IgD-negative memory B cell (primary cell): ENCODE results near the gene TYK2. TPM values are rescaled to one million over a fixed set of nuclear protein-coding genes. Genes with fewer than 3 reads are reported as not detected.

Experiments
- H3K27ac Mint-ChIP-seq, 3 donors: one replicate each; pipeline ENCODE4 v1.8.0; 2020 to 2022; ENCODE audit warnings: mild to moderate bottlenecking in 3 of 3, mixed read lengths in 3 of 3, moderate library complexity in 1 of 3
- H3K27me3 Mint-ChIP-seq: one replicate; pipeline ENCODE4 v1.8.0; 2021; ENCODE audit warnings: mixed read lengths
- H3K36me3 Mint-ChIP-seq: one replicate; pipeline ENCODE4 v1.8.0; 2020; ENCODE audit warnings: mild to moderate bottlenecking, mixed read lengths
- H3K4me1 Mint-ChIP-seq, 3 donors: one replicate each; pipeline ENCODE4 v1.8.0; 2020 to 2022; ENCODE audit warnings: mixed read lengths in 3 of 3, mild to moderate bottlenecking in 1 of 3
- H3K4me3 Mint-ChIP-seq, 4 donors: one replicate each; pipeline ENCODE4 v1.8.0; 2020 to 2022; ENCODE audit warnings: mild to moderate bottlenecking in 4 of 4, mixed read lengths in 4 of 4, moderate library complexity in 3 of 4
- H3K9me3 Mint-ChIP-seq, 3 donors: one replicate each; pipeline ENCODE4 v1.8.0; 2020 to 2021; ENCODE audit warnings: mixed read lengths in 3 of 3, mild to moderate bottlenecking in 1 of 3
- polyA plus RNA-seq: library from polyadenylated mRNA; unstranded; fragments of 300-500 nt; fragmentation: Illumina TruSeq; gene quantifications from one replicate; pipeline ENCODE4 v1.2.3, GENCODE V29; 2021

Gene TYK2
- polyA plus RNA-seq, result 69.0 TPM

GRCh38 chr19:10380313-10381102, at the start of gene TYK2:
Gene TYK2, minus strand, starts transcription at chr19:10380572. Its CDS starts 2,166 bp downstream, at chr19:10378406.
- H3K9me3 Mint-ChIP-seq, result no peaks in the 10 kb centered on the region
- H3K36me3 Mint-ChIP-seq, result peaks cover 2% of the 10 kb centered on the region
- peak within 1 kb of the TSS; percentile 81 to 98 (median 97) for H3K27ac Mint-ChIP-seq
- H3K4me1 Mint-ChIP-seq, result peaks cover 12 to 14% (median 13%) of the 10 kb centered on the region in 3 donors
- no peaks in the 10 kb centered on the region for H3K27me3 Mint-ChIP-seq
- peak within 1 kb of the TSS; percentile 90 to 99 (median 98) for H3K4me3 Mint-ChIP-seq

- Mint-ChIP-seq H3K27ac (peak overlapping the region; percentile 91 to 100 (median 94)), H3K4me3 (peak overlapping the region in 3 of 4 donors; percentile 70 to 87 (median 81)), H3K27me3 (peaks cover 38% of the 10 kb centered on the region), H3K4me1 (peaks cover 29 to 40% (median 37%) of the 10 kb centered on the region in 3 donors), H3K36me3 (no peaks in the 10 kb centered on the region), H3K9me3 (peaks cover 0 to 4% (median 0%) of the 10 kb centered on the region in 3 donors)
These were observed 48.6 kb upstream of the TYK2 start for GRCh38 chr19:10428996-10429381.

- Mint-ChIP-seq H3K36me3 (no peaks in the 10 kb centered on the region), H3K27ac (peak overlapping the region; percentile 71 to 100 (median 91)), H3K27me3 (peaks cover 48% of the 10 kb centered on the region), H3K4me3 (peak overlapping the region in 3 of 4 donors; percentile 6 to 87 (median 70)), H3K9me3 (peaks cover 0 to 4% (median 0%) of the 10 kb centered on the region in 3 donors), H3K4me1 (peaks cover 28 to 44% (median 43%) of the 10 kb centered on the region in 3 donors)
These were observed 46.8 kb upstream of the TYK2 start for GRCh38 chr19:10427169-10427568.

GRCh38 chr19:10424011-10424637, 43.8 kb upstream of the TYK2 start:
- Mint-ChIP-seq H3K9me3 (peaks cover 0 to 2% (median 0%) of the 10 kb centered on the region in 3 donors), H3K4me1 (peaks cover 26 to 49% (median 39%) of the 10 kb centered on the region in 3 donors), H3K27me3 (peaks cover 54% of the 10 kb centered on the region), H3K36me3 (no peaks in the 10 kb centered on the region), H3K4me3 (peak overlapping the region; percentile 79 to 96 (median 86)), H3K27ac (peak overlapping the region; percentile 86 to 96 (median 91))

- no peak overlapping the region for H3K4me3 Mint-ChIP-seq
- peaks cover 0 to 2% (median 0%) of the 10 kb centered on the region in 3 donors for H3K9me3 Mint-ChIP-seq
- H3K36me3 Mint-ChIP-seq, result no peaks in the 10 kb centered on the region
- H3K27ac Mint-ChIP-seq, result peak overlapping the region in 1 of 3 donors; percentile 71
- H3K4me1 Mint-ChIP-seq, result peaks cover 18 to 43% (median 35%) of the 10 kb centered on the region in 3 donors
- H3K27me3 Mint-ChIP-seq, result peaks cover 53% of the 10 kb centered on the region
These were observed 42.5 kb upstream of the TYK2 start for GRCh38 chr19:10422846-10423245.

- H3K4me1 Mint-ChIP-seq, result peaks cover 18 to 35% (median 31%) of the 10 kb centered on the region in 3 donors
- H3K27me3 Mint-ChIP-seq, result peaks cover 53% of the 10 kb centered on the region
- H3K27ac Mint-ChIP-seq, result peak overlapping the region; percentile 1 to 71 (median 6)
- H3K9me3 Mint-ChIP-seq, result peaks cover 0 to 2% (median 0%) of the 10 kb centered on the region in 3 donors
- peak overlapping the region in 1 of 4 donors; percentile 56 for H3K4me3 Mint-ChIP-seq
- H3K36me3 Mint-ChIP-seq, result no peaks in the 10 kb centered on the region
These were observed 41.7 kb upstream of the TYK2 start for GRCh38 chr19:10422046-10422461.

GRCh38 chr19:10421240-10422045, 41.1 kb upstream of the TYK2 start:
- Mint-ChIP-seq H3K36me3 (peaks cover 3% of the 10 kb centered on the region), H3K9me3 (peaks cover 0 to 5% (median 0%) of the 10 kb centered on the region in 3 donors), H3K27ac (peak overlapping the region; percentile 1 to 71 (median 26)), H3K27me3 (peaks cover 55% of the 10 kb centered on the region), H3K4me3 (peak overlapping the region in 3 of 4 donors; percentile 56 to 84 (median 83)), H3K4me1 (peaks cover 18 to 38% (median 36%) of the 10 kb centered on the region in 3 donors)

GRCh38 chr19:10420444-10421239, 40.3 kb upstream of the TYK2 start, which contains the start of gene PDE4A:
Gene PDE4A, plus strand, starts transcription at chr19:10420538. Its CDS starts 227 bp downstream, at chr19:10420765.
- Mint-ChIP-seq H3K27ac (peak within 1 kb of the TSS; percentile 88 to 97 (median 96)), H3K4me1 (peaks cover 21 to 42% (median 35%) of the 10 kb centered on the region in 3 donors), H3K4me3 (peak within 1 kb of the TSS; percentile 56 to 91 (median 85)), H3K27me3 (peaks cover 55% of the 10 kb centered on the region), H3K36me3 (peaks cover 3% of the 10 kb centered on the region), H3K9me3 (peaks cover 0 to 5% (median 0%) of the 10 kb centered on the region in 3 donors)

GRCh38 chr19:10419646-10420443, 39.5 kb upstream of the TYK2 start:
- Mint-ChIP-seq H3K4me1 (peaks cover 13 to 38% (median 30%) of the 10 kb centered on the region in 3 donors), H3K27me3 (peaks cover 49% of the 10 kb centered on the region), H3K27ac (peak overlapping the region; percentile 88 to 97 (median 96)), H3K36me3 (peaks cover 3% of the 10 kb centered on the region), H3K4me3 (peak overlapping the region; percentile 51 to 91 (median 85)), H3K9me3 (peaks cover 0 to 5% (median 0%) of the 10 kb centered on the region in 3 donors)

- H3K4me3 Mint-ChIP-seq, result peak overlapping the region; percentile 51 to 91 (median 85)
- peak overlapping the region; percentile 88 to 97 (median 96) for H3K27ac Mint-ChIP-seq
- H3K27me3 Mint-ChIP-seq, result peaks cover 46% of the 10 kb centered on the region
These were observed 38.9 kb upstream of the TYK2 start for GRCh38 chr19:10419200-10419645.

GRCh38 chr19:10418485-10419199, 38.3 kb upstream of the TYK2 start:
- Mint-ChIP-seq H3K4me1 (peaks cover 12 to 31% (median 26%) of the 10 kb centered on the region in 3 donors), H3K36me3 (peaks cover 3% of the 10 kb centered on the region), H3K27me3 (peaks cover 42% of the 10 kb centered on the region), H3K9me3 (peaks cover 0 to 5% (median 0%) of the 10 kb centered on the region in 3 donors), H3K27ac (peak overlapping the region; percentile 23 to 97 (median 84)), H3K4me3 (peak overlapping the region; percentile 28 to 56 (median 46))

More at GRCh38 chr19:10419200-10419645, 38.9 kb upstream of the TYK2 start:
- peaks cover 13 to 35% (median 30%) of the 10 kb centered on the region in 3 donors for H3K4me1 Mint-ChIP-seq
- H3K9me3 Mint-ChIP-seq, result peaks cover 0 to 5% (median 0%) of the 10 kb centered on the region in 3 donors
- H3K36me3 Mint-ChIP-seq, result peaks cover 3% of the 10 kb centered on the region

GRCh38 chr19:10418235-10418484, 37.8 kb upstream of the TYK2 start:
- peaks cover 37% of the 10 kb centered on the region for H3K27me3 Mint-ChIP-seq
- peak overlapping the region; percentile 23 to 97 (median 84) for H3K27ac Mint-ChIP-seq
- H3K9me3 Mint-ChIP-seq, result peaks cover 0 to 5% (median 0%) of the 10 kb centered on the region in 3 donors
- peaks cover 8 to 27% (median 24%) of the 10 kb centered on the region in 3 donors for H3K4me1 Mint-ChIP-seq
- peak overlapping the region; percentile 28 to 56 (median 46) for H3K4me3 Mint-ChIP-seq
- peaks cover 3% of the 10 kb centered on the region for H3K36me3 Mint-ChIP-seq
